SHP77 (cell line): Measurements from ENCODE around the gene NFIL3.

Experiments used
- DNase-seq, 2 experiments: peaks; one replicate each; lab custom pipeline; 2025; lab: John Stamatoyannopoulos, UW

Gene NFIL3

DNA sequence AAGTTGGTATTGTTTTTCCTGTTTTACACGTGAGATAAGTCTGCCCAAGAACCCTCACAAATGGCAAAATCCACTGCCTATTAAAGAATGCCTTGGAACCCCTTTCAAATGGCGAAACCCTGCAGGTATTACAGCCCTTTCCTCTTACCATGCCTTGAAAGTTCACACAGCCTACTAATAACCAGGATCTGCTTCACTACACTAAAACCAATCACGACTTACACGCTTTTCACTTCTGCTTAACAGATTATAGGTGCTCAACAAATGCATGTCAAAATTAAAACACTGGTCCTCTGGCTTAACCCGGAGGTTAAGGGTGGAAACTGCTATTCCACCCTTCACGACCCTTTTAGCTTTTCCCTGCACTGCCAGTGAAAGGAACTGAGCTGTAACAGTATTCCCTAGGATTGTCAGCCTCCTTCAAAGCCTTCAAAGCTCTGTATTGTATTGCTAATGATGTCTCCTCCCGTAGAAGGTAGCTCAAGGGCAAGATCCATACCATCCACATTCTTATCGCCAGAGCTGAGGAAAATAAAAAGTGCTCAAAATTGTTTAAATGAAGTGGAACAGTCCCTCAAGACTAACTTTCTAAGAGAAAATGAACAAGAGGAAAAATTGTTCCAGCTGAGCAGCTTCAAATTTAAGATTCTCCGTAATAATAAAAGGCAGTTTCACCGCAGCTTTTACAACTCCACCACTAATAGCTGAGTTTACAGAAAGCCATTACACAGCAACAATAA is 62.9 kb downstream of the NFIL3 start:
- DNase-seq = no peak

DNA sequence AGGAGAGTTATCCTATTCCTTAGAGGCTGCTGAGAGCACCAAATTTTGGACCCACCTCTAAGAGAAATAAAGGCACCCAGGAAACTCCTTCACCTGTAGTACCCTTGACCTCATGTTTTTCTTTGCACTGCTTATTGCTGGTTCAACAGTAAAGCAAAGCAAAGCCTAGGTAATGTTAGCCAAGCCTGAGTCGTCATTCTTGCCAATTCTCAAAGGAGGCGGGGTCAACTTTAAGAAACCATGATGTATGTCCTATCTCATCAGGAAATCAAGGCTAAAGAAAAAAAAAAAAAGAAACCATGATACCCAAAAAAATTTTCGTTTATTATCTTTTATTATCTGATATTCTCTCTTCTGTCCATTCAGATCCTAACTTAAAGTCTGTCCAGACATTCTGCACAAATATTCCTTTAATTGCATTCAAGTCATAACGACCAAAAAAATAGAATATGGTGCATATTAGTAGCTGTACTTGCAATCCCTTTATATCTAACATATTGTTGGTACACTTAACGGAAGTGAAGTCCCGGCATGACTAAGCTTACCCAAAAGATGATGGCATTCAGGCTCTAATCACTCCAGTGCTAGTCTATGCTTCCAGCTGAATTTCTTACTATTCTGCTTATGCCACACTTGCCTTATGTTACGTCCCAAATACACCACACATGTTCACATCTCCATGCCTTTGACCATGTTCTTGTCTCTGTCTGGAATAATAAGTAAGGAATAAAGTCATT is 63.7 kb downstream of the NFIL3 start:
- no peak for DNase-seq

DNA sequence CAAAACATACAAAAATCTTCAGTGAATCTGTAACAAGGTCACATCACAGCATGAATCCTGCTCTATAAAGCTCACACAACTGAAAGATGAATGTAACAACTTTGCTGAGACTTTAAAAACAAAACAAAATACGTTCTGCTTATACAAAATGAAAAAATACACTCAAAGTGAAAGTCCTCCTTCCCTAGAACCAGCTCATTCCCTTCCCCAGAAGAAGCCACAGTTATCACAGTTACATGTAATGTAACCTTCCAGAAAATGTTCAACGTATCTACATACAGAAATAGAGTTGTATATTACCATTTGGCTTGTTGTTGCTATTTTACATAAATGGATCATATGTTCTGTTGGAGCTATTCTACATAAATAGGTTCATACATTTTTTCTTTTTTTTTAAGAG is 64.5 kb downstream of the NFIL3 start:
- no peak for DNase-seq
